GM12878 (cell line): ENCODE data around the gene HEBP2.

ENCODE experiments used
- NRF1 ChIP-seq: conservative IDR thresholded peaks from 2 replicates; pipeline ENCODE4 v1.6.1; 2011; ENCODE audit warnings: mild to moderate bottlenecking, low read depth, low read length, improper control_type of control experiment
- SIX5 ChIP-seq: IDR thresholded peaks from 2 replicates; pipeline ENCODE4 v1.6.1; 2011; ENCODE audit warnings: mild to moderate bottlenecking, low read depth, low read length, moderate library complexity; ENCODE audit not compliant: severe bottlenecking
- SKIL ChIP-seq: fragments of 450-650 bp; IDR thresholded peaks from 2 replicates; pipeline ENCODE4 v1.6.1; 2017; ENCODE audit warnings: mild to moderate bottlenecking, low read depth, inconsistent platforms; ENCODE audit not compliant: poor library complexity, severe bottlenecking
- SP1 ChIP-seq: IDR thresholded peaks from one replicate; pipeline ENCODE4 v1.6.1; 2011; ENCODE audit warnings: low read depth, low read length
- ZZZ3 ChIP-seq: IDR thresholded peaks from 2 replicates; pipeline ENCODE4 v1.6.1; 2011; ENCODE audit warnings: low read depth; ENCODE audit not compliant: control insufficient read depth, insufficient read length

- TF ChIP-seq NRF1 (no peak), ZZZ3 (no peak), SP1 (no peak), SKIL (no peak), SIX5 (no peak)
Measured at GRCh38 chr6:138421089-138421488, 17.1 kb downstream of the HEBP2 start.
